ENCODE results near the gene FTL.
A peak's percentile ranks its signal among the peaks of the same experiment; 100 is the strongest.

FTL gene

DNA sequence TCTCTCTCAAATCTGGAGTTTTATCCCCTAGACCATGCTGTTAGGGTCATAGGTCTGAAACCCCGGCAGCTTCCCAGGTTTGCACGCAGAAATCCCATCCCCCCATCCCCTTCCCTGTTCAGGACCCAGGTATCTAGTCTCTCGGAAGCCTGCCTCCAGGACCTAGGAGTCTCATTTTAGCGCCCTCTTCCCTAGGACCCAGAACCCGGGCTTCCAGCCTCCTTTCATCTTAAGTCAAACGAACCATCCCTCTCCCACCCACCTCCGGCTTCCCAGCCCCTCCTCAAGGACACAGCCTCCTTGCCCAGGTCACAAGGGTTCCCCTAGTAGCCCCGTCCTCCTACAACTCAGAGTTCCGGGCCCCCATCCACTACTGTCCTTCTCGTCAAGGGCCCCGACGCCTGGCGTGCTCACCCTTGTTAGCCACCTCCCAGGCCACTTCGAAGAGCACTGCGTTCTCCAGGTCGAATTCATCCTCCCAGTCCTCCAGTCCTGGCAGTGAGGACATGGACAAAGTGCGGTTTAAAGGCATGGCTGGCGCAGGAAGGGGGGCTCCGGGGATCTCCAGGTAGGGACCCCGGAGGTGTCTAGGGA, 27.6 kb downstream of the FTL start:
- DNase-seq (ENCODE audit: low read depth, low spot score), result no peak
- no peak overlapping the region for H3K27ac ChIP-seq (ENCODE audit: low read length)
- H3K4me3 ChIP-seq (ENCODE audit: low read length), result peak overlapping the region; percentile 67
- WGBS (ENCODE audit: insufficient coverage, insufficient read length), result no CpG with 5 or more reads among the region's 20 CpGs
- peaks cover 2% of the 10 kb centered on the region; the same call in 1 of the 2 replicates for H3K36me3 ChIP-seq (ENCODE audit: control insufficient read depth, insufficient read depth, low read length)
- H3K27me3 ChIP-seq (ENCODE audit: control insufficient read depth, insufficient read depth, low read length), result no peaks in the 10 kb centered on the region
- peaks cover 1% of the 10 kb centered on the region; the same call in 1 of the 2 replicates for H3K4me1 ChIP-seq (ENCODE audit: control insufficient read depth, insufficient read depth, low read length)
- no peaks in the 10 kb centered on the region for H3K9me3 ChIP-seq (ENCODE audit: control insufficient read depth, insufficient read depth, low read length)

DNA sequence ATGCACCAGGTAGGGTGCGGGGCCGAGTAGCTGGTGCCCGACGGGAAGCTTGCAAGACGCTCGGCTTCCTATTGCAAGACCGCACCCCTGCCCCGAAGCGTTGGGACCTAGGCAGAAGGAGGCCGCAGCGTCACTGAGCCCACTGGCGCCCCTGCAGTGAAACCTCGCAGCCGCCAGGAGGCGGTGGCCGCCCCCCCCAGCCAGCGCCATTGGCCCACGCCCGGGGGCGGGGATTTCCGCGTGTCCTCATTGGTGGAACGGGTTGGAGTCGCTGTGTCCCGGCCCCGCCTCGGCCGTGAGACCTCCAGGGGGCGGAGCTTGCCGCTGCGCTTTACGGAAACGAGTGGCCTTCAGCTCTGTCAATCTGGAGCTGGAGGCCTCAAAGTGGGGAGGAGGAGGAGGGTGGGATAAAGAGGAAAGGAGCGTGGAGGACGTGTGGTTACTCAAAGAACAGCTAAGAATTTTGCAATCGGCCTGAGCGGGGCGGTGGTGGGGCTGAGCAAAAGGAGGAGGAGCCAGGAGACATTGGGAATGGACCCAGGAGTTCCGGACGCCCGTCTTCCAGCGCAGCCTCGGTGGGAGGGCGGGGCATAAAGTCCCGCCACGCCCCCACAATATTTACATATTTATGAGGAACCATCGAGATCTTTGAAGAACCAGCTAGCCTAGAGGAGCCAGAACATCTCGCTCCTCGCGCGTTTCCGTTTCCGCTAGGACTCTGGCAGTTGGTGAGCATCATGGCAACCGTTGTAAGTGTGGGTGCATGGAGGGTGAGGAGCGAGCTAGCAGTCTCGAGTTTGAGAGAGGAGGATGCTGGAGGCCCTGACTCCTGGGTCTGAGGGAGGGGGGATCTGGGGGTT, 28.3 kb downstream of the FTL start, which contains the start of the genes GYS1 and RUVBL2:
GYS1 (minus strand) TSS at position 135 of the 860 bp plus-strand sequence. CDS start 197 bp downstream, outside the sequence.
RUVBL2 (plus strand) TSS at position 713 of the 860 bp plus-strand sequence; CDS start at position 738, 25 bp downstream.
- H3K9me3 ChIP-seq (ENCODE audit: control insufficient read depth, insufficient read depth, low read length), result no peaks in the 10 kb centered on the region
- H3K27me3 ChIP-seq (ENCODE audit: control insufficient read depth, insufficient read depth, low read length), result no peaks in the 10 kb centered on the region
- peaks cover 1% of the 10 kb centered on the region; the same call in 1 of the 2 replicates for H3K4me1 ChIP-seq (ENCODE audit: control insufficient read depth, insufficient read depth, low read length)
- H3K27ac ChIP-seq (ENCODE audit: low read length), result no peak within 1 kb of the TSS
- peak; percentile 98 for DNase-seq (ENCODE audit: low read depth, low spot score)
- peak within 1 kb of the TSS; percentile 78 for H3K4me3 ChIP-seq (ENCODE audit: low read length)
- WGBS (ENCODE audit: insufficient coverage, insufficient read length), result no CpG with 5 or more reads among the region's 56 CpGs
- peaks cover 2% of the 10 kb centered on the region; the same call in 1 of the 2 replicates for H3K36me3 ChIP-seq (ENCODE audit: control insufficient read depth, insufficient read depth, low read length)

GRCh38 chr19:48994035-48994386, 28.9 kb downstream of the FTL start:
- H3K27ac ChIP-seq (ENCODE audit: low read length), result no peak overlapping the region
- H3K4me1 ChIP-seq (ENCODE audit: control insufficient read depth, insufficient read depth, low read length), result peaks cover 1% of the 10 kb centered on the region; the same call in 1 of the 2 replicates
- no peaks in the 10 kb centered on the region for H3K9me3 ChIP-seq (ENCODE audit: control insufficient read depth, insufficient read depth, low read length)
- H3K36me3 ChIP-seq (ENCODE audit: control insufficient read depth, insufficient read depth, low read length), result no peaks in the 10 kb centered on the region; the same call in 1 of the 2 replicates
- no CpG with 5 or more reads among the region's 13 CpGs for WGBS (ENCODE audit: insufficient coverage, insufficient read length)
- no peak for DNase-seq (ENCODE audit: low read depth, low spot score)
- H3K27me3 ChIP-seq (ENCODE audit: control insufficient read depth, insufficient read depth, low read length), result no peaks in the 10 kb centered on the region
- H3K4me3 ChIP-seq (ENCODE audit: low read length), result peak overlapping the region; percentile 78

DNA sequence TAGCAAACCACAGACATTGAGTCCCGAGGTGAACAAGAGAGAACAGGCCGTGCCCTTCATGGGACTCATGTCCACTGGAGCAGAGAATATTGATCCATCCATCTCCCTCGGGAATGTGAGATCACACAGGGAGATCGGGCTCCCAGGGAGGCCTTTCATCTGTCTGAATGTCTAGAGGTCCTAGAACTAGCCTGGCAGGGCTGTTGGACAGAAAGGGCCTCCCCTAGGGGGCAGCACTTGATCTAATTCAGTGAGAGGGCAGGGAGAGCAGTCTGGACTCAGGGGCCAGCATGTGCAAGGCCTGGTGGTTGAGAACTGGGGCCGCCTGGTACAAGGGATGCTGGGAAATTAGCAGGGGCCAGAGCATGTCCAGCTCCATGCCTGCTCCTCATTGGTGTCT, 32.9 kb downstream of the FTL start:
- Histone ChIP-seq H3K27me3 (ENCODE audit: control insufficient read depth, insufficient read depth, low read length) (no peaks in the 10 kb centered on the region), H3K27ac (ENCODE audit: low read length) (no peak overlapping the region), H3K36me3 (ENCODE audit: control insufficient read depth, insufficient read depth, low read length) (peaks cover 1% of the 10 kb centered on the region; the same call in 1 of the 2 replicates), H3K9me3 (ENCODE audit: control insufficient read depth, insufficient read depth, low read length) (no peaks in the 10 kb centered on the region), H3K4me1 (ENCODE audit: control insufficient read depth, insufficient read depth, low read length) (peaks cover 1% of the 10 kb centered on the region; the same call in 1 of the 2 replicates), H3K4me3 (ENCODE audit: low read length) (no peak overlapping the region)
- no peak for DNase-seq (ENCODE audit: low read depth, low spot score)
- WGBS (ENCODE audit: insufficient coverage, insufficient read length), result no CpG with 5 or more reads among the region's 5 CpGs

DNA sequence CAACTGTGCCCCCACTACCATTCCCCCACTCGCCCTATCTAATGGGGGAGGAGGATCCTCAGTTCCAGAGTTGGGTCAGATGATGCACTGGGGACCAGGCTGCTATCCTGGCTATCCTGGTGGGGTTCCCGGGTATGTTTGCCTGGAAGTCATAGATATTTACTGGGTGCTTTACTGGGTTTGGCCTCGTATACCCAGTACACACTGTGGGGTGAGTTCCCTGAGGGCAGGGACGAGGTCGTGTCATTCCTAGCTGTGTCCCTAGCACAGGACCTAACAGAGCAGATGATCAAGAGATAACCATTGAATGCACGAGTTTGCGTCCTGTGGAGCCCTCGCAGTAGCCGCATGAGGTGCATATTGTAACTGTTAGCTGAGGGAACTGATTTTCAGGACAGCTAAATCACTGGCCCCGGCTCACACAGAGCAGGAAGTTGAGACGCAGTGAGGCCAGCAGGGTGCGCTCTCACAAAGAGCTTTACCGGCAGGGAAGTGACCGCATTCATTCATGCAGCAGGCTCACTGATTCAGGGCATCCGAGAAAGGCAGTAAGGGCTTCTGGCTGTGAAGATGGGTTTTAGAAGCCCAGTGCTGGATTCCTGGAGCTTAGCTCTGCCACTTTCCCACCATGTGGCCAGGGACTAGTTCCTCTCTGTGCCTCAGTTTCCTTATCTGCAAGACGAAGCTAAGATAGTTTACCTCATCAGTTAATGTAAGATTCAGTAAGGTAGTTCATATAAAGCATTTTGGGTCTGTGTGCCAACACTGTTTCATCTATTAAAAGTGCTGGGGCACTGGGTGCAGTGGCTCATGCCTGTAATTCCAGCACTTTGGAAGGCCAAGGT, 34.6 kb downstream of the FTL start:
- Histone ChIP-seq H3K27ac (ENCODE audit: low read length) (no peak overlapping the region), H3K4me1 (ENCODE audit: control insufficient read depth, insufficient read depth, low read length) (no peaks in the 10 kb centered on the region), H3K9me3 (ENCODE audit: control insufficient read depth, insufficient read depth, low read length) (no peaks in the 10 kb centered on the region), H3K27me3 (ENCODE audit: control insufficient read depth, insufficient read depth, low read length) (no peaks in the 10 kb centered on the region), H3K4me3 (ENCODE audit: low read length) (no peak overlapping the region), H3K36me3 (ENCODE audit: control insufficient read depth, insufficient read depth, low read length) (peaks cover 10% of the 10 kb centered on the region)
- WGBS (ENCODE audit: insufficient coverage, insufficient read length), result no CpG with 5 or more reads among the region's 16 CpGs
- peak; percentile 85 for DNase-seq (ENCODE audit: low read depth, low spot score)

DNA sequence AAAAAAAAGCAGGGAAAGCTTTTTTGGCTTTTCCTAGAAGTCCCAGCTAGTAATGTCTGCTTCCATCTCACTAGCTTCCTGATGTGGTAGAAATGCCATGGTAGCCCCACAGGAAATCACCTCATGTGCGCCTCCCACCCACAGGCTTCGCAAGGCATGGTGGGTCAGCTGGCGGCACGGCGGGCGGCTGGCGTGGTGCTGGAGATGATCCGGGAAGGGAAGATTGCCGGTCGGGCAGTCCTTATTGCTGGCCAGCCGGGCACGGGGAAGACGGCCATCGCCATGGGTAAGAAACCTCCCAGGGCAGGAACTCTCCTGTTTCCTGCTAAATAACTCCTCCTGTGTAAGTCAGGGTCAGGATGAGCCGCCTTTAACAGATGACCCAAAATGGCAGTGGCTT, 39.0 kb downstream of the FTL start:
- Histone ChIP-seq H3K27me3 (ENCODE audit: control insufficient read depth, insufficient read depth, low read length) (no peaks in the 10 kb centered on the region), H3K4me3 (ENCODE audit: low read length) (no peak overlapping the region), H3K4me1 (ENCODE audit: control insufficient read depth, insufficient read depth, low read length) (no peaks in the 10 kb centered on the region), H3K27ac (ENCODE audit: low read length) (no peak overlapping the region), H3K36me3 (ENCODE audit: control insufficient read depth, insufficient read depth, low read length) (peaks cover 29% of the 10 kb centered on the region), H3K9me3 (ENCODE audit: control insufficient read depth, insufficient read depth, low read length) (no peaks in the 10 kb centered on the region)
- no CpG with 5 or more reads among the region's 15 CpGs for WGBS (ENCODE audit: insufficient coverage, insufficient read length)
- DNase-seq (ENCODE audit: low read depth, low spot score), result no peak

DNA sequence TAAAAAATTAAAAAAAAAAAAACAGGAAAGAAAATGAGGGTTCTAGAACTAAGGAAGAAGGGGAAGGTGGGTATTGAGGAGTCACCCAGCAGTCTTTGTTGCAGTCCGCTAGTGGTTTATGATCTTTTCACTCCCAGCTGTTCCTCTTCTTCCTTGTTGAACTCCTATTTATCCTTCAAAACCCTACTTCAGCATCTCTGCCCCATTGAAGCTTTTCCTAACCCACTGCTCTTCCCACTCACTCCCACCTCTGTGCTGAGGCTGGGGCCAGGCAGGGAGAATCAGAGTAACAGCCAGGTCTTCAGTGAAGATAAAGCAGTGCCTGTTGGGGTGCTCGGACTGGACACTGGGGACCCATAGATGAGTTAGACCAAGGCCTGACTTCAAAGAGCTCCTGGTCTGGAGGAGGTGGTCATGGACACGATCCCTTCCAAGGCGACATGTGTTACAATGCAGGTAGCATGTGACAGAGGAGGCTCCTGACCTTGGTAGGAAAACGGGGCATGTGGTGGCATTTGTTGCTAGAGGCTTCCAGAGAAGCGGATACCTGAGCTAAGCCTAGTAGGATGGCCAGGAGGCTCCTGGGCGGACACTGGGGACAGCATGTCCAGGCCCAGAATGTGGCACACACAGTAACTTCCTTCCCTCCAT, 40.0 kb downstream of the FTL start:
- Histone ChIP-seq H3K27ac (ENCODE audit: low read length) (no peak overlapping the region), H3K4me3 (ENCODE audit: low read length) (no peak overlapping the region), H3K9me3 (ENCODE audit: control insufficient read depth, insufficient read depth, low read length) (no peaks in the 10 kb centered on the region), H3K36me3 (ENCODE audit: control insufficient read depth, insufficient read depth, low read length) (peaks cover 37% of the 10 kb centered on the region), H3K27me3 (ENCODE audit: control insufficient read depth, insufficient read depth, low read length) (no peaks in the 10 kb centered on the region), H3K4me1 (ENCODE audit: control insufficient read depth, insufficient read depth, low read length) (no peaks in the 10 kb centered on the region)
- no CpG with 5 or more reads among the region's 7 CpGs for WGBS (ENCODE audit: insufficient coverage, insufficient read length)
- no peak for DNase-seq (ENCODE audit: low read depth, low spot score)

DNA sequence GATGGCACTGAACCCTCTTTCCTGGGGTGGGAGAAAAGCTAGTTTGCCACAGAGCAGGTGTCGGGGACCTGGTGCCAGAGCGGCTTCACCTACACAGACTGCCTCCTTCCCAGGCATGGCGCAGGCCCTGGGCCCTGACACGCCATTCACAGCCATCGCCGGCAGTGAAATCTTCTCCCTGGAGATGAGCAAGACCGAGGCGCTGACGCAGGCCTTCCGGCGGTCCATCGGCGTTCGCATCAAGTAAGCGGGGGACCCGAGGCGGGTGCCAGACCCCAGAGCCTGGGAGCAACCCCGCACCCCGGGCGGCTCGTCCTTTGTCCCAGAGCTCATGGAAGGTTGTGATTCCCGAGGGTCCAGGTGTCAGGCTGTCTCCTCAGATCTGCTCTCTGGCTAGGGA, 41.8 kb downstream of the FTL start:
- no peaks in the 10 kb centered on the region for H3K27me3 ChIP-seq (ENCODE audit: control insufficient read depth, insufficient read depth, low read length)
- H3K4me1 ChIP-seq (ENCODE audit: control insufficient read depth, insufficient read depth, low read length), result no peaks in the 10 kb centered on the region
- H3K9me3 ChIP-seq (ENCODE audit: control insufficient read depth, insufficient read depth, low read length), result no peaks in the 10 kb centered on the region
- no peak for DNase-seq (ENCODE audit: low read depth, low spot score)
- no peak overlapping the region for H3K27ac ChIP-seq (ENCODE audit: low read length)
- WGBS (ENCODE audit: insufficient coverage, insufficient read length), result no CpG with 5 or more reads among the region's 22 CpGs
- H3K36me3 ChIP-seq (ENCODE audit: control insufficient read depth, insufficient read depth, low read length), result peaks cover 43% of the 10 kb centered on the region
- H3K4me3 ChIP-seq (ENCODE audit: low read length), result no peak overlapping the region

GRCh38 chr19:49009828-49010227, 44.7 kb downstream of the FTL start:
- H3K27ac ChIP-seq (ENCODE audit: low read length), result no peak overlapping the region
- H3K4me1 ChIP-seq (ENCODE audit: control insufficient read depth, insufficient read depth, low read length), result no peaks in the 10 kb centered on the region
- no CpG with 5 or more reads among the region's 18 CpGs for WGBS (ENCODE audit: insufficient coverage, insufficient read length)
- H3K27me3 ChIP-seq (ENCODE audit: control insufficient read depth, insufficient read depth, low read length), result no peaks in the 10 kb centered on the region
- DNase-seq (ENCODE audit: low read depth, low spot score), result no peak
- H3K36me3 ChIP-seq (ENCODE audit: control insufficient read depth, insufficient read depth, low read length), result peaks cover 47% of the 10 kb centered on the region
- H3K9me3 ChIP-seq (ENCODE audit: control insufficient read depth, insufficient read depth, low read length), result no peaks in the 10 kb centered on the region
- H3K4me3 ChIP-seq (ENCODE audit: low read length), result no peak overlapping the region

Measured in iPS DF 6.9 (cell line).